GM21381 (cell line): ENCODE measurements around the gene RPTOR.

Experiments used
- ATAC-seq: cut with Tn5 transposase; IDR thresholded peaks from one replicate; pipeline ENCODE4 v1.9.1; 2021; ENCODE audit warnings: mild to moderate bottlenecking, moderate library complexity; ENCODE audit not compliant: unreplicated experiment

RPTOR gene

DNA sequence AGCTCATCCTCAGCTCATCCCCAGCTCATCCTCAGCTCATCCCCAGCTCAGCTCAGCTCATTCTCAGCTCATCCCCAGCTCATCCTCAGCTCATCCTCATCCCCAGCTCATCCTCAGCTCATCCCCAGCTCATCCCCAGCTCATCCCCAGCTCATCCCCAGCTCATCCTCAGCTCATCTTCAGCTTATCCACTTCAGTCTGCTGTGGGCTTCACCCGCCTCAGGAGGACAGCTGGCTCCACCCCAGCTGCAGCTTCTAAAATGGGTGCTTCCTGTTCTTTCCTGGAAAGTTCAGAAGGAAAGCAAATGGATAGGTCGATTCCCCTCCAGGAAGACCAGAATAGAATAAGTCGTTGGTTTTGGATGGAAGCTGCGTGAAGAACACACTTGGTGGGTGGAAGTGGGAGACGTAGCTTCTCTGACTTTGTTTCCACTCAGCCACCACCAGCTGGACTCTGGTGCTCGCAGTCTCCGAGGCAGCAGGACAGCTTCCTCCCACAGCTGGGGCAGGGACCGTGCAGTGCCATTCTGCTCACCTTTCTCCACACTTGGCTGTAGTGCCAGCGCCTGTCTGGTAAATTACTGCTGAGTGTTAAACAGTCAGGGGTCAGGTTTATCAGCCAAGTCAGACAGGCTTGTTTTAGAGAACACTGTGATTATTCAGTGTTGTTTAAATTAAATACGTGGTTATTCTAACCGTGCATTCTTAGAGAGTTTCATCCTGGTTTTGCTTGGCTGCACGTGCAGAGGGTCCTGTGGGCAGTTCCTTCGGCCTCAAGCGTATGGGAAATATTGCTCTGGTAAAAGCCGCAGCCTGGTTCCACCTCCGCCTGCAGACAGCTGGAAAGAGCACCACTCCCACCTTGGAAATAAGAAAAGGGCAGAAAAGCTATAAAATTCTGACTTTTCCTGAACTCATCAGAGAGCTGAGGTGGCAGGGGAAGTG, 386.0 kb downstream of the RPTOR start:
- no peak for ATAC-seq

DNA sequence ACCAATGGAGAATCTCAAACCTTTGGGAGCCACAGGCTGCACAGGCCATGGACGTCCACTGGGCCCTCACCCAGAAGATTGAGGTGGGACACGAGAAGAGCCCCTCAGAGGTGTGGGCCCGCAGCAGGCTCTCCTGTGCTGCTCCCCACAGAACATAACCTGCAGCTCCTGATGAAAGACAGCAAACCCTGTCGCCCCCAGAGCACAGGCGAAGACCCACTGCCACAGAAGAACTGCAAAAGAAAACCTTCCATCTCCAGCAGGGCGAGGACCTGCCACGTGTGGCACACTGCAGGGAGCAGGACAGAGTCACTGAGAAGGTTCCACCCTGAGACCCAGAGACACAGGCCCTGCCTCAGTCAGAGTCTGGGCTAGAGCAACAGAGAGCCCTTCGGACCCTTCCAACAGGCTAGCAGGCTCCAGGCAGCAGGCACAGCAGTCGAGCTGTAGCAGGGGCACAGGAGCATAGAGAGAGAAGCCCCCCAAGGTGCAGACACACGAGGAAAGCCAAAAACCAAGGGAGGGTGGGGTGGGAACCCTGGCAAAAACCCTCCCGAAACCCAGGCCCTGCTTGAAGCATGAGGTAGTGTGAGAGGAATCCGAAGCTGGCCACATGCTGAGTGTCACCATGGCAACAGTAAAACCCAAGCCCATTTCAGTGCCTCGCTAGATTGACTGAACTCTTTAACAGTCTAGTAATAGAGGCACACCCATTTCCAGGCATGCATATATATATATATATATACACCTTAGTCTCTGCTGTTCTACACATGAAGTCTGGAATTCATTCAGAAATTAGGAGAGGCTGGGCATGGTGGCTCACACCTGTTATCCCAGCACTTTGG, 387.0 kb downstream of the RPTOR start:
- no peak for ATAC-seq

DNA sequence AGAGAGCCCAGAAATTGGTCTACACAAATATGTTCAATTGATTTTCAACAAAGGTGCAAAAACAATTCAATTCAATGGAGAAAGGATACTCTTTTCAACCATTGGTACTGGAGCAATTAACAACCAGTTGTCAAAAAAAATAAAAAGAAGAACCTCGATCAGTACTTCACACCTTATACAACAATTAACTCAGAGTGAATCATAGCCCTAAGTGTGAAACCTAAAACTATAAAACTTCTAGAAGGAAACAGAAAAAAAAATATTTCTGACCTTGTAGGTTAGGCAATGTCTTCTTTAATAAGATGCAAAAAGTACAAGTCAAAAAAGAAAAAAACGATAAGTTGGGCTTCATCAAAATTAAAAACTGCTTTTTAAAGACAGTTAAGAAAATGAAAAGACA, 390.9 kb downstream of the RPTOR start:
- ATAC-seq, result no peak

DNA sequence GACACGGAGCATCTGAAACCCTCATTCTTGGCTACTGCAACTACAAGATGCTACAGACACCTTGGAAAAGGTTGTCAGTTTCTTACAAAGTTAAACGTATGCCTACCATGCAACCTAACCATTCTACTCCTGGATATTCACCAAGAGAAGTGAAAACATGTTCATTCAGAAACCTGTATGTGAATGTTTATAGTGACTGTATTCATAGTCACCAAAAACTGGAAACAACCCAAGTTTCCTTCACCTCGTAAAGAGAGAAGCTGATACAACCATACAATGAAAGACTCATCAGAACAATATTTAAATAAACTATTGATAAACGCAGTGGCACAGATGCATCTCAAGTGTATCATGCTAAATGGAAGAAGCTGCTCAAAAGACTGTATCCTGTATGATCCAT, 391.6 kb downstream of the RPTOR start:
- no peak for ATAC-seq

DNA sequence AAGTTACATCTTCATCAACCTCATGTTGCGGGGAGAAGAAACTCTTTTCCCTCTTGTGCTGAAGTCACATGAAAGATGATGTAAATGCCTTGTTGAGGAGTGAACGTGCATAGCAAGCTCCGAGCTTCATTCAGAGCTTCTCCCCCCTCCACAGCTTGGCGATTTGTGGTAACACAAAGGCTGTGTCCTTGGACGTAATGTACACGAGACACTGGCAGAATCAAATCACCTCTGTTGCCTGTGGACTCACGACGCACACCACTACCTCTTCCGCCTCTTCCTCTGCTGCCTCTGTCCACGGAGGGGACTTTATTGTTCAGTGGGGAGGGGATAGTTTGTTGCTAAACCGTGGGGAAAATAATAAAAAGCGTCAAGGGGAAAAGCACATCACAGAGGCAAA, 392.1 kb downstream of the RPTOR start:
- ATAC-seq, result no peak

DNA sequence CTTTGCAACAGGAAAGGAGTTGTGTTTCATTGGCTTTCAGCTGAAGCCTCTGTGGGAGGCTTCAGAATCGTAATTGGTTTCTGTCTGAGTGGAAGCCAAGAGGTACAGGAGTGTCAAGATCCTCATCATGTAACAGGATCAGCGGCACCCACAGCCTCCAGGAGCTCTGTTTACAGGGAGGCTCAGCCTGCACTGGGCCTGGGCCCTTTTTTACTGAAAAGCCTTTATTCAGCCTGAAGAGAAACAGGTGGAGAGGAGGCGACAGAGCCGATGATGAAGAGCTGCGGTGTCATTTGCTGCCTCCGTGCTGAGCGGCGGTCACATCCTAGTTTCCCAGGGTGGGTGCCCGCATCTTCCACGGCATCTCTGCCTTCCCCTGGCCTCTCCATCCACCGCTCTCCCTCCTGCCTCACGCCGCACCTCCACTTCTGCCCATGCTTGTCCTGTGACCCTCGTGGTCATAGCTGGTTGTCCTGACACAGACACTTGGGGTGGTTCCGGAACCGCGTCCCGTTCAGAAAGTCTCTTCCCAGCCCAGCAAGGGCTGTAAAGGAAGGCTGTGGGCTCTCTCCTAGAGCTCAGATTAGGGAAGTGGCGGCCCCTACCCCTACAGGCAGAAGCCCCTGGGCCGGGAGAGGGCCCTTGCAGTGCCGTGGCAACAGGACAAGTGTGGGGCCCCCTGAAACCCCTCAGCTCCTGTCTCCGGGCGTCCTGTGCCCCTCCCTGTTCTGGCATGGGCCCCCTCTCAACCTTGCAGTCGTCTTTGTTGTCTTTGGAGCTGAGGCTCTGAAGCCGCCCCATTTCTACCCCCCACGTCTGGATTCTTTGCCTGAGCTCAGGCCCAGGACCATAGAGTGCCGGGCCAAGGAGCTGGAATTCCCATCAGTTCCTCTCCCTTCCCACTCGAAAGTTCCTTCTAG, 393.1 kb downstream of the RPTOR start:
- no peak for ATAC-seq

DNA sequence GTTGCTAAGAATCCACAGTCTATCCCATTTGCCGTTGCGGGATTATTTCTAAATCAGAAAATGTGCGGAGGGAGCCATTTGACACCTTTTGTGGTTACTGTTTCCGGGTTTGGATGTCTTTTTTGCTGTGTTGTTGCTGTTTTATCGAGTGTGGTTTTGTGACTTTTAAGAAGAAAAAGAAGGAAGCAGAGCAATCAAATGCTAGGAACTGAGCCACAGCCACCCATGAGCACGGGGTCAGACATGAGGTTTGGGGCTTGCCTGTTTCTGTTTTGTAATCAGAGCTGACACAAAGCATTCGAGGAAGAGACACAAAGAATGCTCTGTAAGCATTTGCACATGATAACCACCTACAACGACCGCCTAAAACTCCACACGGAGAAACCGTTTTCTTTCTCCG, 393.9 kb downstream of the RPTOR start:
- ATAC-seq, result no peak

DNA sequence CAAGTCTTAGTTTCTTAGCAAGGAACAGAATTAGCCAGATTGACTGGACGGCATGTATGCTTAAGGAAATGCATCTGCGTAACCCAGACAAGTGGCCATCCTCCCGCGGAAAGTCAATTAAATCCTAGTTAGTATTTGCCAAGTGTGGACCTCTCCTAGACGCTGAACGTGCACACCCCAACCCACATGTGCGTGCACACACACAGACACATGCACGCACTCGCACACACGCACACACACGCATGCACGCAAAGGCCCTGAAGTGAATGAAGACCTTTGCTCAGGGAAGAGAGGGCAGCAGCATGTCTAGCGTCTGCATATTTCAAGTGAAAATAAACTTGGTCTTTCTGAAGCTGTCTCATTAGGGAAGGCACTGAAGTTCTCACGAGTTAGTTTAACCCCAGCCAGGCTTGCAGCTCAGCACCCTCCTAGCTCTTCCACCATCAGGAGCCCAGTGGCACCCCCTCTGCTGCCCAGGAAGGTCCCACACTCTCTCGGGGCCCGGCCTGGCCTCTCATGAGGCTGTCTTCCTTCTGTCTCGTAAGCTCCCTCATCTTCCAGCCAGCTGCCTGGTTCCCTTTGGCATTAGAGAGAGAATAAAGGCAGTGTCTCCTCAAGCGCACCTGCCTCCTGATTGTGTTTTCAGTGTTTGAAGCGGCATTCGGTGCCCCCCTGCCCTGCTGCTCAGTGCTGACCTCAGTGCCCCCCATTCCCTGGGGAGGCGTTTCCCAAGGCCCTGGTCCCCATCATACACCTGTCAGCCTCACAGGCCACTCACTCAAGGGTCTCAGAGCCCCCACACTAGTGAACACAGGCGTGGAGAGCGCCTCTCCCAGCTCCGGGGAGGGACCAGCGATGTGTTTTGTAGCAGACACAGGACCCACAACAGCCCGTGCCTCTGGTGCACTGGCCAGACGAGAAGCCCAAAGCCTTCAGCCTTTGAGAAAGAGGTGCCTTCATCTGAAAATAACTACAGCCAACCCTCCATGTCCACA, 394.8 kb downstream of the RPTOR start:
- ATAC-seq, result no peak

DNA sequence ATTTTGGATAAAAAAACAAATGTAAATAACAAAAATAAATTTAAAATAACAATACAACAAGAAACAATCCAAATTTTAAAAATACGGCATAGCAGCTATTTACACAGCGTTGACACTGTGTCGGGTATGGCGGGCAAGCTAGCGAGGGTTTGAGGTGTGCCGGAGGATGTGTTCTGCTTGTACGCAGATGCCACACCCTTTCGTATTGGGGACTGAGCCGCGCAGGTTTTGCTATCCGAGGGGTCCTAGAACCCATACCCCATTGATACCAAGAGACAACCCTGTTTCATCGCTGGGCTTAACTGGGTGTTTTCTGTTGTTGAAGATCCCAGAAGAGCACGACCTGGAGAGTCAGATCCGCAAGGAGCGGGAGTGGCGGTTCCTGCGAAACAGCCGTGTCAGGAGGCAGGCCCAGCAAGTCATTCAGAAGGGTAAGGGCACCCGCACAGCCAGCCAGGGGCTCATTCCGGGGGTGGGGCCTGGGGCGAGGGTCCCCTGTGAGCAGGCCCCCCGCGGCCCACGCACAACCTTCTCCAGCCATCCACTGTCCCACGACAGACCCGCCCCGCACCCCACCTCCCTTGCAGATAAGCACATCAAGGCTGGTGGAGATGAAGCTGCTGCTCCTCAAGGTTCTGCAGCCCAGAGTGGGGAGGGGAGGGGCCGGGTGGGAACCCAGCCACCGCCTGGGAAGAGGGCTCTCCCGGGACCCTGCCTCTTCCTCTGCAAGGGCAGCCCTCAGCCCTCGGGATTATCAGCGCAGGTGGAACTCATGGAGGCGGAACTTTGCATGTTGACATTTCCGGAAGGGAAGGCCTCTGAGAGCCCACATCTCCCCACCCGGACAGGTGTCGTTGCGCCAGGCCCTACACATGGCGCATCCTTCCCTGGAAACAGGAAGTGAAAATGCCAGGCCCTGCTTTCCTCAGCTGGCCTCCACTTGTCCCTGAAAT, 395.8 kb downstream of the RPTOR start:
- no peak for ATAC-seq

DNA sequence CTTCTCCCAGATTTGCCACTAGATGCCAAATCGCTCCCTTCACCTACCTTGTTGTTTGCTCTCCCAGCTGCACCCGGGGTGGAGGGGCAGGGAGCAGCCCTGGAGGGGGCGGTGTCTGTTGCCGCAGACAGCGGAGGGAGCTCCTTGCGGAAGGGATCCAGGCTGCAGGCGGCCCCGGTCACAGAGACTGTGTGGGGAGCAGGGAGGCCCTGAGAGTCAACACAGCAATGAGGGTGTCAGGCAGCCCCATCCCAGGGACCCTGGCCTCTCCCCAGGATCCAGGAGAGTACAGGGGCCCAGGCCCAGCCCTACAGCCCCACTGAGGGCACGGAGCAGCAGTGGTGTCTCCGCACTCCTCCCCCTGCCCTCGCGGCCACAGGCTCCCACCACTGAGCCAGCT, 396.5 kb downstream of the RPTOR start:
- no peak for ATAC-seq

DNA sequence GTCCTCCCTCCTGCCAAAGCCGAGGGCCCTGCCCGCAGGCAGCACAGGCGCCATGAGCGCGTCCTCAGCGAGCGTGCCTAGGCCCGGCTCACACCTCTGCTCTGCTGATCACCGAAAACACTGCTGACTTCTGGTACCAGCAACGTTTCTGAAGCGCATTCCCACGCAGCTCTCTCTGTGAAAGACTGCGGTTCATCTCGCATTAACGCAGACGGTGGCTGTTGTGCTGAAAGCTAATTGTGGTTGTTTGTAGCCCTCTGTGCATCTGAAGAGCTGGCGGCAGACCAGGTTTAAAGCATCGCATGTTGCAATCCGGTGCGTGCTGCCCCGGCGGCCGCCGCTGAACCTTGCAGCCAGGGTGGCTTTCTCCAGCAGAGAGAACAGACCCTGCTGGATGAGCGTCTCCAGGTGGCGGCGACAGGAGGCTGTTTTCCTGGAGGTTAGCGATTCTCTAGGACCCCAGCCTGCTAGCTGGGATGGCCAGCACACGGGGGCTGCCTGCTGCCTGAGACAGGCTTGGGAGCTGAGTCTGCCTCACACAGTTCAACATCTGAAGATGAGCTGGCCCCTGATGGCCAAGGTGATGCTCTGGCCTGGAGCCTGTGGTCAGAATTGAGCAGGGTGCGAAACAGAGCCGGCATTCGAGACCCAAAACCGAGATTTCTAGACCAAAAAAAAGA, 397.2 kb downstream of the RPTOR start:
- ATAC-seq, result no peak

DNA sequence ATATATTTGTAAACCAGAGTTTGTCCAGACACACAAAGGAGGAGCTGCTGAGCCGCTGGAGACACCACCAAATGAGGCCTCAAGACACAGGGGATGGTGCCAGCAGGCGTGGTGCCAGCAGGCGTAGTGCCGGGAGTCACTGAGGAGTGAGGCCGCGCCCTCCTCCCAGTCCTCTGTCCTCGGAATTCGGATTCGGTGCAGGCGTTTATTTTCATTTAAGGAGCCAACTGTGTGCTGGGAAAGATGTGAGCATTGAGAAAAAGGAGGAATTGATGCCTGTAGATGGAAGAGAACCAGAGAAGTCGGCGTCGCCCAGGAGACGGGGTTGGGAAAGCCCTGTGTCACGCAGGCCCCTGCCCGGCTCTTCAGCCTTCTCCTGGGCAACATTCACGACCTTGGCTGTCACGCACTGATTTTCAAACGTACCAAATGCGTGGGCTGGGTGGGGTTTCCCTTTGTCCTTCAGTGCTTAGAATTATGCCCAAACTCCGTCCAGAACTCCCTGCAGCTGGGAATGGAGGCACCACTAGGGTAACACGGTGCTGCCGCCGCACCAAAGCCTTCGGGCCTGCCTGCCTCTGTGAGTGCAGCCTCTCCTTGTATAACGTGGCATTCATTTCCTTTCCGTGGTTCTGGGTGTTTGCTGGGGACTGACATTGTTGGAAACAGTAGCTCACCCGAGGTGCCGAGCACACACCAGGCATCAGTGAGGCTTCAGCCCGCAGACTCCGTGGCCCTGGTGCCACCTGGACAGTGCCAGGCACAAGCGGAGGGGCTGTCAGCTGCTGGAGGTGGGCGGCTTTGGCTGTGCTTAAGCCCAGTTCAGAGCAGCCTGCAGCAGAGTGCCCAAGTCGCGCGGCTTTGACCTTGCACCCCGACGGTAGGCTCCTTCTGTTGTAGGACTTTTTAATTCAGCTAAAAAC, 398.0 kb downstream of the RPTOR start:
- no peak for ATAC-seq

DNA sequence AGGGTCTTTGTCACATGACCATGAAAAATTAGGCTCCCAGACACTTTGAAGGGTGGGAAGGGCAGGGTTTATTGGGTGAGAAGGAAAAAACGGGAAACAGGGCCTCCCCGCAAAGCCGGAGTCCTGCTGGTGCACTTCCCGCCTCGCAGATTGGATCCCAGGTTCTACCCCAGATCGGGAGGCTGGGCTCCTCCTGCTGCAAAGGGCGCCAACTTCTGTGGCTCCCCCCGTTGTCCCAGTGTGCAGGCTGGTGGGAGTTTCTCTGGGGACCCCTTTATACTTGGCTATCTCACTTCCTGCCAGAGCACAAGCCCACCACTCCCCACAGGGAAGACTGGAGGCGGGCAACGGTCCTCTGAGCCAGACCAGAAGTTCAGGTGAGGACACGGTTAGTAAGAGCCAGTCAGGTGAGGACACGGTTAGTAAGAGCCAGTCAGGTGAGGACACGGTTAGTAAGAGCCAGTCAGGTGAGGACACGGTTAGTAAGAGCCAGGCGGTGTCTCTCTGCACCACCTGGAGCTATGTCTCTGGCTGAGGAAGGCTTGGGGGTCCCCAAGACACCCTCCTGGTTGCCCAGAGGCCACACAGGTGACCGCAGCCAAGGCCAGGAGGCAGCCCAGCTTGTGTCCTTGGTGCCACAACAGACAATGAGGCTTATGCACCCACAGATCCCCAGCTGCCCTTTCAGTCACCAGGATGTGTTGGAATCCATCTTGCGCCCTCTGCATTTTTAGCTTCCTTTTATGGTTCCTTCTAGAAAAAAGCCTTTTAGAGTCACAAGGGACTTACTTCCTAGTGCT, 398.9 kb downstream of the RPTOR start:
- ATAC-seq, result no peak

DNA sequence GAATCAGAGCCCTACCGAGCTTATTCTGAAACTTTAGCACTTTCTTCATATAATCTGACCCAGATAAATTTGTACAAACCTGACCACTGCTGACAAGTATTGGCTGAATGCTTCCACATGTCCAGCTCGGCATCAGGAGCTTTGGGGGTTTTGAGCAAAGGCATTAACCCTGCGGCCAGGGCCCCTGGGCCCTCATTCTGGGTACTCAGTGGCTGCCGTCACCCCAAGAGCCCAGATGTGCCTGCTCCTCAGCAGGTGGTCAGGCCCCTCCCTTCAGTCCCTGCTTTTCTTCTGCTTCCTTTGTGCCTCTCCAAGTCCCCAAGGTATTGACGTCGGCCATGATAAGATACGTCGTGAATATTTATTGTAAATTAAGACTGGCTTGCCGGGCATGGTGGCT, 399.7 kb downstream of the RPTOR start:
- ATAC-seq, result no peak

DNA sequence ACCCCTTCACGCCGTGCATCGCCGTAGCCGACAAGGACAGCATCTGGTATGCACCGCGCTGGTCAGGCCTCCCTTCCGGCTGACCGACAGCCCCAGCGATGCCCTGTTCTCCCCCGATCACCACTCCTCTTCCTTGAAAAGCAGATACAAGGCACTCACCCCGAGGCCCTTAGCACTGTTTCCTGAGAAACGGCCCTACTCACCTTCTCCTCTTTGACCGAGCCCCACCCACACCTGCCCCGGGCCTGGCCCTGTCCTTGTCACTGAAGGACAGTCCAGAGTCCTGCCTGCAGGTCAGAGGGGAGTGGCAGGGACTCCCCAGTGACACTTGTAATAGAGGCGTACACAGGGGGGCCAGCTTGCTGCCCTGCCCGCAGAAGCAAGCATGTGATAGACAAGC, 401.1 kb downstream of the RPTOR start:
- no peak for ATAC-seq

DNA sequence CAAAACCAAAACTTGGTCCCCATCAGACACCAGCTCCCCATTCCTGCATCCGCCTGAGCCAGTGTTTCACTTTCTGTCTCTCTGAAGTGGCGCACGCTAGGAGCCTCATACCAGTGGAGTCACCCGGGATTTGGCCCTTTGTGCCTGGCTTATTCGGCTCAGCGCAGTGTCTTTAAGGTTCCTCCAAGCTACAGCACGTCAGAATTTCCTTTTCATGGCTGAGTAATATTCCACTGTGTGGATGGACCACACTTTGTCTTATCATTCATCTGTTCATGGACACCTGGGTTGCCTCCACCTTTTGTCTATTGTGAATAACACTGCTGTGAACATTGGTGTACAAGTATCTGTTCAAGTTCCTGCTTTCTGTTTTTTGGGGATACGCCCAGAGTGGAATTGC, 401.8 kb downstream of the RPTOR start:
- no peak for ATAC-seq
